ENCODE data around the gene XPR1.

The XPR1 gene

DNA sequence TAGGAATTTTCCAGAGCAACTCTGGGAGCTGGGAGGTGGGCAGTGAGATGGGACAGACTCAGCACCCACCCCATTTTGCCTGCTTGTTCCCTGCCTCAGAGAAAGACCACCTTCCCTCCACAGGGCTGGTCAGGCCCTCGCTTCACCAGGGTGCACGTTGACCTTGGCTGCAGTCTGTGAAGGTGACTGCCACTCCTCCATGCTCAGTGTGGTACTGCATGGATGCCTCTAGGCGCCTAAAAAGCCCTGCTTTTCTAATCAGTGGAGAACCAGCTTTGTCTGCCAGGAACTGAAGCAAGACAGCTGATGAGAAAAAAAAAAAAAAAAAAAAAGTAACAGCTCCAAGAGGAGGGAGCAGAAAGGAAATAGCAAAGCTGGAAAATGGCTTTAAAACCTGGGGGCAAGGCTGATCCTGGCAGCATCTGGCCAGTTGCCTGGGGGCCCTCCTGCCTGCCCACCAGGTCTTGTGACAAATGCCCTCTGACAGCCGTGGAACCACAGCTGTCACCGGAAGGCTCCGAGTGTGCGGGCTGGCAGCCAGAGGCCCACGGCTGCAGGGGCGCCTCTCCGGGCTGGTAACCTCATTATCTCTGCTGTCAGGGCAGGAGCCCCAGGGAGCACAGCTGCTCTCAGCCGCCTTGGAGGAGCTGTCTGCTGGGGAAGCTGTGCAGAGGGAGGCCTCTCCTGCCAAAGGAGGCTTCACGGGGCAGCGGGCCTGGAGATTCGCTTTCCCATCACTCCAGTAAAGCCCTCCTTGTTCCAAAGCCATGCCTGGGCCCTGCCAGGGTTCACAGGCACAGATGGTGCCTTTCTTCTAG is 294.6 kb downstream of the XPR1 start:
- H3K4me1 ChIP-seq = peaks cover 77% of the 10 kb centered on the region
- H3K27me3 ChIP-seq = no peaks in the 10 kb centered on the region
- H3K4me3 ChIP-seq (ENCODE audit: low read depth, low read length) = no peak overlapping the region; the same call in 1 of the 2 replicates
- no peaks in the 10 kb centered on the region for H3K9me3 ChIP-seq
- H3K36me3 ChIP-seq = no peaks in the 10 kb centered on the region
- TF ChIP-seq, protein P1, sequence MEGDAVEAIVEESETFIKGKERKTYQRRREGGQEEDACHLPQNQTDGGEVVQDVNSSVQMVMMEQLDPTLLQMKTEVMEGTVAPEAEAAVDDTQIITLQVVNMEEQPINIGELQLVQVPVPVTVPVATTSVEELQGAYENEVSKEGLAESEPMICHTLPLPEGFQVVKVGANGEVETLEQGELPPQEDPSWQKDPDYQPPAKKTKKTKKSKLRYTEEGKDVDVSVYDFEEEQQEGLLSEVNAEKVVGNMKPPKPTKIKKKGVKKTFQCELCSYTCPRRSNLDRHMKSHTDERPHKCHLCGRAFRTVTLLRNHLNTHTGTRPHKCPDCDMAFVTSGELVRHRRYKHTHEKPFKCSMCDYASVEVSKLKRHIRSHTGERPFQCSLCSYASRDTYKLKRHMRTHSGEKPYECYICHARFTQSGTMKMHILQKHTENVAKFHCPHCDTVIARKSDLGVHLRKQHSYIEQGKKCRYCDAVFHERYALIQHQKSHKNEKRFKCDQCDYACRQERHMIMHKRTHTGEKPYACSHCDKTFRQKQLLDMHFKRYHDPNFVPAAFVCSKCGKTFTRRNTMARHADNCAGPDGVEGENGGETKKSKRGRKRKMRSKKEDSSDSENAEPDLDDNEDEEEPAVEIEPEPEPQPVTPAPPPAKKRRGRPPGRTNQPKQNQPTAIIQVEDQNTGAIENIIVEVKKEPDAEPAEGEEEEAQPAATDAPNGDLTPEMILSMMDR (IDR thresholded peaks at IDR 0.05; ENCODE audit: low read depth, low read length) = no peak
- peak; percentile 96 for DNase-seq

DNA sequence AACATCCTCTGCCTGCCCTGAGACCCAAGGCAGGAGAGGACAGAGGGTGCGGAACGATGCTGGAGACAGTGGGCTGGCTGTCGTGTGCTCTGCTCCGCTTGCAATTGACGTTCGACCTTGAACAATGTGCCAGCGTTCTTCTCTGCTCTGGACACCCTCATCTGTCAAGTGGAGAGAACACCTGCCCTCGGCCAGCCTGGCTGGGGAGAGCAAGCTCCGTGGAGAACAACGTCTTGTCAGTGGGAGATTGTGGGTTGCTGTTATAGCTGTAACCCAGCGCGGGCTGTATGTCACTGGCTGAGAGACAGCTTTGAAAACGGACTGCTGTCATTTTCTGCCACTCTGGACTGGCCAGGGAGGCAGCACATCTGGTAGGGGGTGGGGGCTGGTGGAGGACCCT is 295.5 kb downstream of the XPR1 start:
- H3K4me3 ChIP-seq (ENCODE audit: low read depth, low read length) = no peak overlapping the region
- no peaks in the 10 kb centered on the region for H3K36me3 ChIP-seq
- peaks cover 82% of the 10 kb centered on the region for H3K4me1 ChIP-seq
- no peaks in the 10 kb centered on the region for H3K9me3 ChIP-seq
- DNase-seq = peak; percentile 73
- H3K27me3 ChIP-seq = no peaks in the 10 kb centered on the region
- TF ChIP-seq, protein P1 (IDR thresholded peaks at IDR 0.05; ENCODE audit: low read depth, low read length) = no peak

DNA sequence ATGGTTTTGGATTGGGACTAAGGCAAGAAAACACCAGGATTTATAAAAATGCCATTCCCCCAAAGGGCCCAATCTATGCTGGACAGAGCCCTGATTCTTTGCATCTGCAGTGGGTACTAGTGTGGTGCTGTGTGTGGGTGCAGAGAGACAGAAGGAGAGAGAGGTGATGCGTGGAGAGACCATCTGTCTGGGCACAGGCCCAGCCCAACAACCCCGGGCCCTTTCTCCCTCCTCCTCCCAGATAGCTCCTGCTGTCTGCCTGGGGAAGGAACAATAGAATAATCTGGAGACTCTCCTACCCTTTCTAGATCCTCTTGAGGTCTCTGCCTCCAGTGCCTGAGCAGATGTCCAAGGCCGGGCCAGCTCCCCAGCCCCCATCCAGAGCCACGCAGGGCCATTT is 296.0 kb downstream of the XPR1 start:
- H3K9me3 ChIP-seq = no peaks in the 10 kb centered on the region
- no peaks in the 10 kb centered on the region for H3K27me3 ChIP-seq
- no peak overlapping the region for H3K4me3 ChIP-seq (ENCODE audit: low read depth, low read length)
- TF ChIP-seq, protein P1 (IDR thresholded peaks at IDR 0.05; ENCODE audit: low read depth, low read length) = no peak
- H3K4me1 ChIP-seq = peaks cover 79% of the 10 kb centered on the region
- peak; percentile 67 for DNase-seq
- H3K36me3 ChIP-seq = no peaks in the 10 kb centered on the region

DNA sequence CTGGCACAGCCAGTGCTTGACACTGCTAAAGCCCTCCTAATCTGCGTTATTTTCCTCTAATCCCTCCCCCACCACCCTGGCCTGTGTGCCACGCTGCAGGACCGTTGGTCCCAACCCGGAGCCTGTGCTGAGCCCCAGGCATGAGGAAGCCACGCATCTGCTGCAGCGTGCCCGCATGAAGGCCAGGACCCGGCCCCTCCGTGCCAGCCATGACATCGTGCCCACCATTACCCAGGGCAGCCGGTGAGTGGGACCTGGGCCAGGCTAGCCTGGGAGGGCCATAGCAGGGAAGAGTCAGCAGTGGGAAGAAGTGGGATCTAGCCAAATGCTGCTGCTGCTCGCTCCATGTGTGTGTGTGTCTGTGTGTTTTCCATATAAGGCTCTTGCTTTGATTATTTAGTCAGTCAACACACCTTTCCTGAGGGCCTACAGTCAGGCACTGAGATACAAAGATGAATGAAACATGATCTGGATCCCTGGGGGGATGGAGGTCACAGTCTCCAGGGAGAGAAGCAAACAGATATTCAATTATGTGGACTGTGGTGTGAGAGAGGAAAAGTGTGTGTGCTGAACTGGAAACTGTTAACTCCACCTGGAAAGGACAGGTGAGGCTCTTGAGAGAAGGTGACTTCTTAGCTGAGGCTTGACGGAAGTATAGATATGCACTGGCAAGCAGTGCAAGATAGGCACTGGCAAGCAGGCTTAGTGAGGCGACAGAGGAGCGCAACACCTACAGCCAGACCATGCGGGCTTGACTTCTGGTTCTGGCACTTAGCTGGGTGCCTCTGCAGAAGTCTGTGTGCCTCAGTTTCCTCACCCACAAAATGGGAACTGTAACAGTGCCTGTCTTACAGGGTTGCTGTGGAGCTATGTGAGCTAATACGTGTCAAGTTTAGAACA is 296.8 kb downstream of the XPR1 start:
- DNase-seq = no peak
- Histone ChIP-seq H3K4me3 (ENCODE audit: low read depth, low read length) (no peak overlapping the region), H3K9me3 (no peaks in the 10 kb centered on the region), H3K27me3 (no peaks in the 10 kb centered on the region), H3K4me1 (peaks cover 71% of the 10 kb centered on the region), H3K36me3 (no peaks in the 10 kb centered on the region)
- TF ChIP-seq, protein P1 (IDR thresholded peaks at IDR 0.05; ENCODE audit: low read depth, low read length) = no peak

DNA sequence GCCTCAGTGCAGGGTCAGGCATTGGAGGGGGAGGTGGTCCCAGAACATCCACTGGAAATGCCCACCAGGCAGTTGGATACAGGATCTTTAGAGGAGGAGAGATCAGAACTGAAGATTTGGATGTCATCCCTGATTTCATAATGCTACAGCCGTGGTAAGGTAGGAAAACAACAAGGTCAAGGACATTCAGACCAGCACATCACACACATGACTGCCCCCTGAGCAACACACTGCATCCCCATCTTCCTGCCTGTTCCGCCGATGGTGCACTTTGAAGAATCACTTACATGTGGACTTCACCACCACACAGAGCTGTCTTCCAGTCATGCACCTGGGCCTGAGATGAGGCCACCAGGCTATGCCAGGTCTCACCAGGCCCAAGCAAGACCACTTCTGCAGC is 297.6 kb downstream of the XPR1 start:
- DNase-seq = no peak
- peaks cover 63% of the 10 kb centered on the region for H3K4me1 ChIP-seq
- H3K36me3 ChIP-seq = no peaks in the 10 kb centered on the region
- H3K9me3 ChIP-seq = no peaks in the 10 kb centered on the region
- no peak overlapping the region for H3K4me3 ChIP-seq (ENCODE audit: low read depth, low read length)
- TF ChIP-seq, protein P1 (IDR thresholded peaks at IDR 0.05; ENCODE audit: low read depth, low read length) = no peak
- no peaks in the 10 kb centered on the region for H3K27me3 ChIP-seq

All from BE2C (cell line).